SK-N-SH treated with all-trans-retinoic acid at 6 μM for 48 hours (cell line): ENCODE data around the gene MIDN.

Source experiments
- ATAC-seq: fragments of 200-7000 bp; cut with Tn5 transposase; 3 replicates; pipeline ENCODE4 v1.9.1; 2020; ENCODE audit warnings: mild to moderate bottlenecking, moderate library complexity
- ARNTL ChIP-seq: fragments of 450-650 bp; formaldehyde crosslinking; IDR thresholded peaks from 2 replicates; pipeline ENCODE4 v1.5.0; 2020; ENCODE audit warnings: low read depth, mild to moderate bottlenecking, moderate library complexity, borderline replicate concordance
- BACH2 ChIP-seq: fragments of 250-450 bp; sonication (Bioruptor Pico); IDR thresholded peaks from 2 replicates; pipeline ENCODE4 v1.9.0; 2021; ENCODE audit warnings: mild to moderate bottlenecking, borderline replicate concordance
- CSDC2 ChIP-seq: fragments of 250-450 bp; sonication (Bioruptor Pico); IDR thresholded peaks from 2 replicates; pipeline ENCODE4 v1.5.0; 2020; ENCODE audit warnings: mild to moderate bottlenecking, moderate library complexity
- ESRRG ChIP-seq: fragments of 250-450 bp; sonication (Bioruptor Pico); IDR thresholded peaks from 2 replicates; pipeline ENCODE4 v1.6.1; 2021; ENCODE audit warnings: mild to moderate bottlenecking
- GLIS3 ChIP-seq: fragments of 250-450 bp; sonication (Bioruptor Pico); IDR thresholded peaks from 2 replicates; pipeline ENCODE4 v1.5.0; 2020; ENCODE audit warnings: mild to moderate bottlenecking, moderate library complexity
- ISL1 ChIP-seq: fragments of 250-450 bp; sonication (Bioruptor Pico); IDR thresholded peaks from 2 replicates; pipeline ENCODE4 v2.1.2; 2022; ENCODE audit warnings: mild to moderate bottlenecking, moderate library complexity
- OSR1 ChIP-seq: fragments of 250-450 bp; sonication (Bioruptor Pico); IDR thresholded peaks from 2 replicates; pipeline ENCODE4 v1.8.0; 2022; ENCODE audit warnings: moderate library complexity, mild to moderate bottlenecking, inconsistent platforms
- PATZ1 ChIP-seq: fragments of 250-450 bp; sonication (Bioruptor Pico); IDR thresholded peaks from 2 replicates; pipeline ENCODE4 v1.8.0; 2020; ENCODE audit warnings: mild to moderate bottlenecking, moderate library complexity, borderline replicate concordance
- POU6F1 ChIP-seq: fragments of 250-450 bp; sonication (Bioruptor Pico); IDR thresholded peaks from 2 replicates; pipeline ENCODE4 v1.8.0; 2021; ENCODE audit warnings: low read depth, mild to moderate bottlenecking, moderate library complexity, borderline replicate concordance
- PPARA ChIP-seq: fragments of 250-450 bp; sonication (Bioruptor Pico); IDR thresholded peaks from 2 replicates; pipeline ENCODE4 v1.5.0; 2020; ENCODE audit warnings: mild to moderate bottlenecking, borderline replicate concordance
- RARB ChIP-seq: fragments of 250-450 bp; sonication (Bioruptor Pico); IDR thresholded peaks from 2 replicates; pipeline ENCODE4 v1.8.0; 2021; ENCODE audit warnings: mild to moderate bottlenecking, moderate library complexity
- SNAI2 ChIP-seq: fragments of 250-450 bp; sonication (Bioruptor Pico); IDR thresholded peaks from 2 replicates; pipeline ENCODE4 v1.5.0; 2020; ENCODE audit warnings: mild to moderate bottlenecking, moderate library complexity
- TCF4 ChIP-seq: fragments of 250-450 bp; sonication (Bioruptor Pico); IDR thresholded peaks from 2 replicates; pipeline ENCODE4 v1.8.0; 2021; ENCODE audit warnings: mild to moderate bottlenecking, moderate library complexity, borderline replicate concordance
- TOX ChIP-seq: fragments of 250-450 bp; sonication (Bioruptor Pico); IDR thresholded peaks from 2 replicates; pipeline ENCODE4 v1.8.0; 2021; ENCODE audit warnings: mild to moderate bottlenecking, moderate library complexity, borderline replicate concordance
- TSHZ2 ChIP-seq: fragments of 250-450 bp; sonication (Bioruptor Pico); IDR thresholded peaks from 2 replicates; pipeline ENCODE4 v1.5.0; 2020; ENCODE audit warnings: mild to moderate bottlenecking, moderate library complexity
- ZC3H10 ChIP-seq: fragments of 250-450 bp; sonication (Bioruptor Pico); IDR thresholded peaks from 2 replicates; pipeline ENCODE4 v1.5.1; 2021; ENCODE audit warnings: mild to moderate bottlenecking, moderate library complexity
- ZFP3 ChIP-seq: fragments of 250-450 bp; sonication (Bioruptor Pico); IDR thresholded peaks from 2 replicates; pipeline ENCODE4 v1.5.0; 2020; ENCODE audit warnings: mild to moderate bottlenecking, moderate library complexity
- ZFP30 ChIP-seq: fragments of 450-650 bp; formaldehyde crosslinking; IDR thresholded peaks from 2 replicates; pipeline ENCODE4 v1.5.0; 2022; ENCODE audit warnings: mild to moderate bottlenecking, moderate library complexity
- ZNF565 ChIP-seq: fragments of 450-650 bp; formaldehyde crosslinking; conservative IDR thresholded peaks from 2 replicates; pipeline ENCODE4 v1.5.0; 2020; ENCODE audit warnings: low read depth, mild to moderate bottlenecking, moderate library complexity
- ZNF70 ChIP-seq: fragments of 450-650 bp; formaldehyde crosslinking; IDR thresholded peaks from 2 replicates; pipeline ENCODE4 v1.5.0; 2020; ENCODE audit warnings: mild to moderate bottlenecking, moderate library complexity
- ZNF8 ChIP-seq: fragments of 450-650 bp; formaldehyde crosslinking; IDR thresholded peaks from 2 replicates; pipeline ENCODE4 v1.5.0; 2020; ENCODE audit warnings: mild to moderate bottlenecking, moderate library complexity
- TF ChIP-seq, protein P1 (sequence below): fragments of 250-450 bp; sonication (Bioruptor Pico); IDR thresholded peaks from 2 replicates; pipeline ENCODE4 v1.5.1; 2020; ENCODE audit warnings: low read depth, mild to moderate bottlenecking, moderate library complexity
- TF ChIP-seq, protein P2 (sequence below): fragments of 250-450 bp; sonication (Bioruptor Pico); IDR thresholded peaks from 2 replicates; pipeline ENCODE4 v1.5.1; 2021; ENCODE audit warnings: mild to moderate bottlenecking, moderate library complexity

MIDN gene

GRCh38 chr19:1248786-1249297, 459 bp downstream of the MIDN start:
- peak; percentile 25 for ATAC-seq
- TF ChIP-seq ISL1 (CRISPR knock-in tag) (no peak), TCF4 (CRISPR knock-in tag) (no peak), CSDC2 (CRISPR knock-in tag) (no peak), GLIS3 (no peak), ZNF8 (CRISPR knock-in tag) (no peak), BACH2 (no peak; the same call in 1 of the 2 replicates), OSR1 (no peak), POU6F1 (CRISPR knock-in tag) (no peak), ZNF70 (CRISPR knock-in tag) (no peak), TSHZ2 (CRISPR knock-in tag) (0 out of 2 replicates have a peak, but pooled peaks have one; percentile 41), ZNF565 (CRISPR knock-in tag) (no peak), ESRRG (CRISPR knock-in tag) (peak; percentile 45), SNAI2 (CRISPR knock-in tag) (no peak), ZFP3 (CRISPR knock-in tag) (no peak), PATZ1 (no peak), TOX (no peak), ZC3H10 (CRISPR knock-in tag) (peak; percentile 76), ARNTL (CRISPR knock-in tag) (no peak), ZFP30 (CRISPR knock-in tag) (no peak), PPARA (CRISPR knock-in tag) (no peak), RARB (CRISPR knock-in tag) (no peak)
- TF ChIP-seq, protein P1, sequence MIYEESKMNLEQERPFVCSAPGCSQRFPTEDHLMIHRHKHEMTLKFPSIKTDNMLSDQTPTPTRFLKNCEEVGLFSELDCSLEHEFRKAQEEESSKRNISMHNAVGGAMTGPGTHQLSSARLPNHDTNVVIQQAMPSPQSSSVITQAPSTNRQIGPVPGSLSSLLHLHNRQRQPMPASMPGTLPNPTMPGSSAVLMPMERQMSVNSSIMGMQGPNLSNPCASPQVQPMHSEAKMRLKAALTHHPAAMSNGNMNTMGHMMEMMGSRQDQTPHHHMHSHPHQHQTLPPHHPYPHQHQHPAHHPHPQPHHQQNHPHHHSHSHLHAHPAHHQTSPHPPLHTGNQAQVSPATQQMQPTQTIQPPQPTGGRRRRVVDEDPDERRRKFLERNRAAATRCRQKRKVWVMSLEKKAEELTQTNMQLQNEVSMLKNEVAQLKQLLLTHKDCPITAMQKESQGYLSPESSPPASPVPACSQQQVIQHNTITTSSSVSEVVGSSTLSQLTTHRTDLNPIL (CRISPR knock-in tag), result no peak
- TF ChIP-seq, protein P2, sequence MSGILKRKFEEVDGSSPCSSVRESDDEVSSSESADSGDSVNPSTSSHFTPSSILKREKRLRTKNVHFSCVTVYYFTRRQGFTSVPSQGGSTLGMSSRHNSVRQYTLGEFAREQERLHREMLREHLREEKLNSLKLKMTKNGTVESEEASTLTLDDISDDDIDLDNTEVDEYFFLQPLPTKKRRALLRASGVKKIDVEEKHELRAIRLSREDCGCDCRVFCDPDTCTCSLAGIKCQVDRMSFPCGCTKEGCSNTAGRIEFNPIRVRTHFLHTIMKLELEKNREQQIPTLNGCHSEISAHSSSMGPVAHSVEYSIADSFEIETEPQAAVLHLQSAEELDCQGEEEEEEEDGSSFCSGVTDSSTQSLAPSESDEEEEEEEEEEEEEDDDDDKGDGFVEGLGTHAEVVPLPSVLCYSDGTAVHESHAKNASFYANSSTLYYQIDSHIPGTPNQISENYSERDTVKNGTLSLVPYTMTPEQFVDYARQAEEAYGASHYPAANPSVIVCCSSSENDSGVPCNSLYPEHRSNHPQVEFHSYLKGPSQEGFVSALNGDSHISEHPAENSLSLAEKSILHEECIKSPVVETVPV, result no peak

- TF ChIP-seq SNAI2 (CRISPR knock-in tag), result no peak
- TF ChIP-seq ZNF8 (CRISPR knock-in tag), result 0 out of 2 replicates have a peak, but pooled peaks have one; percentile 36
- TF ChIP-seq ZNF565 (CRISPR knock-in tag), result 0 out of 2 replicates have a peak, but pooled peaks have one; percentile 27
- peak; percentile 32; the same call in 1 of the 2 replicates for TF ChIP-seq ZNF70 (CRISPR knock-in tag)
- TF ChIP-seq ISL1 (CRISPR knock-in tag), result no peak
- ATAC-seq, result peak; percentile 4
These were observed 1.1 kb downstream of the MIDN start for GRCh38 chr19:1249298-1249989.
